ENCODE measurements around the gene CIB2.

CIB2 gene

DNA sequence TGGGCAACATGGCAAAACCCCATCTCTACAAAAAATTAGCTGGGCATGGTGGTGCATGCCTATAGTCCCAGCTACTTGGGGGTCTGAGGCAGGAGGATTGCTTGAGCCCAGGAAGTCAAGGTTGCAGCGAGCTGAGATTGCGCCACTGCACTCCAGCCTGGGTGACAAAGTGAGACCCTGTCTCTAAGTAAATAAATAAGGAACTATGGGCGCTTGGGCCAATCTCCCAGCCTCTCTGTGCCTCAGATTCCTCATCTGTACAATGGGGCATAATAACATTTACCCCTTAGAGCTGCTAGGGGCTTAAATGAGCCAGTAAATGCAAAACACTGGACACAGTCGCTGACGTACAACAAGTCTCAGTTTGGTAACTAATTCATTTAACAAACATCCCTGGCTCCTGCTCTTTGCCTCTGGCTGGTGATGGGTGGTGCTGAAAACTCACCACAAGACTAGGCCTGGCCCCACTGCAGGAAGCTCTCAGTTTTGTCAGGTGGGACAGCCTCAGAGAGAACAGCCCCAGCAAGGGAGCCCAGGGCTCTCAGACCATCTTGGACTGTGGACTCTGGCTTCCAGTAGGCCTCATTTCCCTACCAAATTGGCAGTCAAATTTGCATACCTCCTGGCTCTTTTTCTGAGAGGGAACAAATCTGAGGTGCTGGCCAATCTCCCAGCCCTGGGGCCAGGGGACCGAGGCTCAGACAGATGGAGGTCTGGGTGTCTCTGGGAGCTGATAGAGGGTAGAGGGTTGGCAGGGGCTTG lies 47.4 kb downstream of the CIB2 start:
- DNase-seq (ENCODE audit: low read depth in 2 of 2): no peak

DNA sequence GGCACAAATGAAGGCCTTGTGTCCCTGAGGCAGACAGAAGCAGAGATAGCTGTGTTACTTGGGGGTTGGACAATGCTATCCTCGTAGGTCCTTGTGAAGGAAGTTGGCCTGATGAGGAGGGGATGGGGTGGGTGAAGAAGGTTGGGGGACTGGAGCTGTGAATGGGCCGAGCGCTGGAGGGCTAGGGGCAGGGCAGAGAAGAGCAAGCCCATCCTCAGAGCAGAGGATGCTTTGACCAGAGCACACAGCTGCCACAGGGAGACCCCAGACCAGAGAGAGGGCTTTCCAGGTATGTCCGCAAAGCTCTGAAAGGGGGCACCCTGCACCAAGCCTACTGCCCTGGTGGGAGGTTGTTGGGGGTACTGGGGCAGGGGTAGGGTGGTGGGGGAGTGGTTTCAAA lies 48.1 kb downstream of the CIB2 start:
- no peak for DNase-seq (ENCODE audit: low read depth in 2 of 2)

DNA sequence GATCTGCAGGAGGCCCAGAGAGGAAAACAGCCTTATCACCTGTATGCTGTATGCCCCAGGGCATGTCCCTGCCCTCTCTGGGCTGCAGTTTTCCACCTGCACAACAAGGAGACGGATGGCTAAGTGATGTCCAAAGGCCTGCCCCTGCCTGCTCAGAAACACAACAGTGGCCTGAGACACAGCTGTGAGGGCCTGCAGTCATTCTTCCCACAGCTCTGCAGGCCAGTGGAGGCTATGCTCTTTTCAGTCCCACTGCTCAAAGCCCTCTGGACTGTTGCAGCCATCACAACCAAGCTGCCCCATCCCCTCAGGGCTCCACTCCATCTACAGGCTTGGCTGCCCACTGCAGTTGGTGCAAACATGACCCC lies 48.5 kb downstream of the CIB2 start:
- no peak for DNase-seq (ENCODE audit: low read depth in 2 of 2)

DNA sequence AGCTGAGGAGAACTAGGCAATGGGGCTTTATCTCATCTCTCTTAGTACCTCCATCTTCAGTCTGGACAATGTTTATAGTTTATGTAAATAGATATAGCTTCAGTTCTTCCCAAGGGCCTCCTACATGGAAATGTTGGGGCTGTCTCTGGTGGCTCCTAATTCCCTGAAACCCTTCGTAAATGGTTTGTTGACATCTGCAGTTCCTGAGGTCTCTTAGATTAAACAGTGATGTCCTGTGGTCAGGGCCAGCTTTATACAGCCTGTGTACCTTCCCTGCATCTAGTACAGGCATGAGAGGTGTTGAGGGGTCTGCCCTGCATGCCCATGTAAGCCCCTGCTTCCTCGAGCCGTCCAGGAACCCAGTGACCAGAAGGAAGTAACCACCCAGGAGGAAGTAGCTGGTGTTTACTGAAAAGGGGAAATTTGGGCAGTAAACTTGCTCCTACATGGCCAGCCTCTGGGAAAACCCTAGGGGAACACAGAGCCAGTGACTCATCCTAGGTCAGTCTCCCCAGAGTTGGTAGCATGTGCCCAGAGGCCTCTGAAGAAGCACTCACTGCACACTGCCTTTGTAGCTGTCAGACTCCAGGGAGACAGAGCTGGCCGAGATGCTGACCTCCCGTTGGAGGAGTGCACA lies 49.0 kb downstream of the CIB2 start:
- no peak for DNase-seq (ENCODE audit: low read depth in 2 of 2)

DNA sequence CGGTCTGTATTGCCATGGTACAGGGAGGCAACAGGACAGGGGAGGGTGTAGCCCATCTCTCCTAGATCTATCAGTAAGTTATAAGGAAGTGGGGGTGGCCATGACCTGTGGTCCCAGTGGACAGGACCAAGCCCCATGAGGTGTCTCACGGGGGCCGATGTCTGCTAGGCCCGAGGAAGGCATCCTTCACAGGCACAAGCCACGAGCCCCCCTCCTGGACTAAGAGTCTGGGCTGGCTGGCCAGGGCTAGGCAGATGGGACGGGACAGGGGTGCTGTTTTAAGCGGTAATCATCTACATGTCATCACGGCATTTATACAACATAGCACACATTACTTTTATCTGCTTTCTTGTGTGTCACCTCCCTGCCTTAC lies 51.2 kb downstream of the CIB2 start:
- DNase-seq (ENCODE audit: low read depth in 2 of 2): no peak

DNA sequence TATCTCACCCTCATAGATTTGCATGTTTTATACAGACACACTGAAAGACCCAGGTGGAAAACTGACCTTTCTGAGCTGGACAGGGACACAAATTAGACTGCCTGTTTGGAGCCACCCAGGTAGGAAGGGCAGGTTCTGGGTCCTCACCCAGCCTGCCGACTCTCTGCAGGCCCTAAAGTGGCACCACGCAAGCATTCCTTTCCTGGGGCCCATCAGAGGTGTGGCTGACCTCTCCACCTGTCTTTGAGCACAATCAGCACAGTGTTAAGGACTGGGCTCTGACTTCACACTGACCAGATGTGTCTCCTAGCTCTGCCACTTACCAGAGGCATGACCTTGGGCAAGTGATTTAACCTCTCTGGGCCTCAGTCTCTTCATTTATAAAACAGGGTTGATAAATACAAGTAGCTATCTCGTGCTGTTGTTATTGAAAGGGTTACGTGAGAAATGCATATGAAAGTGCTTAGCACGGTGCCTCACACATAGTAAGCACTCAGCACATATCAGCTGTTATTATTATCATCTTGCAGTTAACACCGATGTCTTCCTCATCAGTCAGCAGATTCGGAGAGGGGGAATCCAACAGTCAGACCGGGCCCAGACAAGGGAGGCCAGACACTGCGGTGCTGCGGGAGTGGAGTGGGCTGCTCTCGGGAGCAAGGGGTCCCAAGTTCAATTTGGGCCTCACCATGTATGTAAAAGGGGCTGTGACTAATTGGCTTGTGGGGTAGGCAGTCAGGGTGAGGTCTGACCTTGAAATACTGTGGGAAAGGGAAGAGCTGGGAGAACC lies 51.8 kb downstream of the CIB2 start:
- no peak for DNase-seq (ENCODE audit: low read depth in 2 of 2)

DNA sequence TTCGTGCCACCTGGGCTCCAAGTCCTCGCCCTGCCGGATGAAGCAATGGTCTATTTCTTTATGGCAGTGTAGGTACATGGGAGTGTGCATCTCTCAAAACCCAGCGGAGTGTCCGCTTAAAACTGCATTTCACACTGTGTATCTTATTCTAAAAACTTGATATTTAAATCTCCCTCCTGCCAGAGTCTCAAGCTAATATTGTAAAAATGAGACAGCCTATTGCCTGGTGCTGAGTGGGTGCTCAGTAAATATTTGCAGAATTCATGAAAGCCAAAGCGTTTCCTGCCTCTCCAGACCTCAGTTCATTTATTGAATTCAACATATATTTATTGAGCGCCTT lies 53.4 kb downstream of the CIB2 start:
- DNase-seq (ENCODE audit: low read depth in 2 of 2): no peak

DNA sequence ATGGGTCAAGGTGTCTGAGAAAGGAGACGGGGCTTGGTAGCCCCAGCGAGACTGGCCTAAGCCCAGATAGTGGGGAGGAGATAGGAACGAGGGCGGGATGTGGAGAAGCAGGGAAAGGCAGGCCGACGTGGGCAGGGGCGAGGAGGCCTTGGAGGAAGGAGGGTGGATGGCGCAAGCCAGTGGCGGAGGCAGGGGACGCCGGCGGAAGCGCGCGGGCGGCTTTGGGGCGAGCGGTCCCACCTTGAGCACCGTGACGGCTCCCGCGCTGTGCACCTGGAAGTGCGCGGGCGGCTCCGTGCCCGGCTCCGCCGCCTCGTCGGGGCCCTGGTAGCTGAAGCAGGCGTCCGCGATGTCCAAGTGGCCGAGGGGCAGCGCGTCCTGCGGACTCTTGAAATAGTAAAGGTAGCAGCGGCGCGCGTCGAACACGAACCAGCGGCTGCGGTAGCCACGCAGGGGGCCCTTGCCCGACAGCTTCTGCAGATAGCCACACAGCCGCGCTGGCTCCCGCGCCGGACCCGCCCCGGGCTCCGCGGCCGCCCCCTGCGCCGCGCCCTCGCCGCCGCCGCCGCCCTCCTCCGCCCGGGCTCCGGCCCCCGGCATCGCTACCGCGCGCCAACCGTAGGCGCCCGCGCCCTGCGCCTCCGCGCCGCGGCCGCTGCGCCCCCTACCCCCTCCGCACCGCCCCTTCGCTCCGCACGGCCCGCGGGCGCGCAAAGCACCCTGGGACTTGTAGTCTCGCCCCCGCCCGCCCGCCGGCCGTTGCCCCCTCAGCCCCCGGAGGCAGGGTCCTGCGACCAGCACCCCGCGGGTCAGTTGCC lies 54.0 kb downstream of the CIB2 start, which contains the start of gene TBC1D2B:
Gene TBC1D2B (minus strand): TSS at position 659 of the 818 bp plus-strand sequence. CDS start 59 bp downstream, at position 600.
- peak; percentile 61 to 68 for DNase-seq (ENCODE audit: low read depth in 2 of 2)

DNA sequence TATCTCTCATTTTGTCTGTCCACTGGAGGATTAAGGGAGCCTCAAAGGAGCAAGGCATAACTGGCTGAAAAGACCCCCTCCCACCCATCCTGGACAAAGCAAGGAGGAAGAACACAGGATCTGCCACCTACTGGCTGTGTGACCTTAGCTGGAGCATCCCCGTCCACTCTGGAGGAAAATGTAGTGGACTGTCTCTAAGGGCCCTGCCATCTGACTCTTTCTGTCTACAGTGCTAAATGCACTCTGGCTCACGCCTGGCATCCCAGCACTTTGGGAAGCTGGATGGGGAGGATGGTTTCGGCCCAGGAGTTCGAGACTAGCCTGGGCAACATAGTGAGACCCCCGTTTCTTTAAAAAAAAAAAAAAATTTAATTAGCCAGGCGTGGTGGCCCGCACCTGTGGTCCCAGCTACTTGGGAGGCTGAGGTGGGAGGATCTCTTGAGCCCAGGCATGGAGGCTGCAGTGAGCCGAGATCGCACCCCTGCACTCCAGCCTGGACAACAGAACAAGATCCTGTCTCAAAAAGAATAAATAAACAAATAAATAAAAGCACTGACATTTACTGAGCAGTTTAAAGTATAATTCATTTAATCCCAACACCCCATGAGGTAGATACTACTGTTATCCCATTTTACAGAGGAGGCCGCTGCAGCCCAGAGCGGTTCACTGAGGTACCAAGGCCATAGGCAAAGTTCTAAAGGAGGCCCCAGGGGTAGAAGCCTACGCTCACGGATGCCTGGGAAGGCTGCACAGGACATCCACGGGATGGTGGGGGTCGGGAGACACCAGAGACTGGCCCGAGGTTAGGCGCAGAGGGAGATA lies 54.8 kb downstream of the CIB2 start:
- no peak for DNase-seq (ENCODE audit: low read depth in 2 of 2)

DNA sequence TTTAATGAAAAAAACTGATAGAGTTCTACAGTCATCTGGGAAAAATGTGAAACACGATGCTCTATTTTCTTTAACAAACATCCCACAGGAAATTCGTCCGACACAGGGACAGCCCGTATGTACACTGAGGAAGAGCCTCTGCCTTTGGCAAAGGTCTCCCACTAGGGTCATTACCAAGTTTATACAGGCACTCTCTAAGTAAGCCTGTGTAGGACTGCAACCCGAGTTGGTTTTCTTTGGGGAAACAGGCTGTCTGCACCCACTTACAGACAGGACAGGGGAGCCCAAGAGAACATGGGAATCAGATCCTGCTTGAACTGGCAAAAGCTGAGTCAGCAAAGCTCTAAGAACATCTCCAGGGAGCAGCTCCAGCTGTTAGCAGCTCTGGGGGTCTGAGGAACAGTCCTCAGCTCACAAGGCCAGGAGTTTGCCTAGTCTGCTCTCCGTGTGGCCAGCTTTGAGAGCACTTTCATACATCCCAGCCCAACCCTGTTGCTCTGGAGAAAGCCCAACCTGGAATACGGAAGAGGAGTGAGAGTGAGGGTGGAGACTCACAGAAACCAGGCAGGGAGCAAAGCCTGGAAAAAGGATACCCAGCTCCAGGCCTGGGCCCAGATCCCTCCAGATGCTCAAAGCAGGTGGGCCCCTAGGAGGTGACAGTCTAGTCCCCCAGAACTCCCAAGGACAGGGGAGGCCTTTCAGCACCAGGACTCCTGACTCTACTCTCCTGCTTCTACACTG lies 55.6 kb downstream of the CIB2 start:
- no peak for DNase-seq (ENCODE audit: low read depth in 2 of 2)

DNA sequence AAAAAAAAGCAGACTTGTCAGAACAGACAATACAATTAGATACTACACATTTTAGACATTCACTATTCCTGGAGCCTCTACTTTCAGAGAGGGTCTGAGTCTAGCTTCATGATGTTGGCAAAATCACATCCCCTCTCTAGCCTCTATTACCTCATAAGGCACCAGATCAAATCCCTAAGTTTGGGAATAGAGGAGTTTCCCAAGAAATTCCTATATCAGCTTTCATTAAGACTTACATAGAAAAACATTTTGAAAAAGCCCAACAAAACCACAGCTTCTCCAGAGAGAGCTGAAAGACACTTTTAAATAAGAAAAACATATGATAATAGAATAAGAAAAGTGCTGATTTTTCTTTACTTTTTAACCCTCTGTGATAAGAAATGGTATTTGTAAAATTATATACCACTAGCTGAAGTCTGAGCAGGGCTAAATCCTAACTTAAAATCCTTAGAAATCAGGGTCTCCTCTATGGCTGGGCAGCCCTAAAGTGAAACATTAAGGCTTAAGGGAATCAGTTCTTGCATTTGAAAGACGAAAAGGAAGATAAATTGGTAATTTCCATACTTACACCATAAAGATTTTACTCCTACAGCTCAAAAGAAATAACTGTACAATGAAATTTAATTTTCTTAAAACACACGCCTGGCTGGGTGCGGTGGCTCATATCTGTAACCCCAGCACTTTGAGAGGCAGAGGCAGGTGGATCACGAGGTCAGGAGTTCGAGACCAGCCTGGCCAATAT lies 58.0 kb downstream of the CIB2 start:
- DNase-seq (ENCODE audit: low read depth in 2 of 2): no peak

DNA sequence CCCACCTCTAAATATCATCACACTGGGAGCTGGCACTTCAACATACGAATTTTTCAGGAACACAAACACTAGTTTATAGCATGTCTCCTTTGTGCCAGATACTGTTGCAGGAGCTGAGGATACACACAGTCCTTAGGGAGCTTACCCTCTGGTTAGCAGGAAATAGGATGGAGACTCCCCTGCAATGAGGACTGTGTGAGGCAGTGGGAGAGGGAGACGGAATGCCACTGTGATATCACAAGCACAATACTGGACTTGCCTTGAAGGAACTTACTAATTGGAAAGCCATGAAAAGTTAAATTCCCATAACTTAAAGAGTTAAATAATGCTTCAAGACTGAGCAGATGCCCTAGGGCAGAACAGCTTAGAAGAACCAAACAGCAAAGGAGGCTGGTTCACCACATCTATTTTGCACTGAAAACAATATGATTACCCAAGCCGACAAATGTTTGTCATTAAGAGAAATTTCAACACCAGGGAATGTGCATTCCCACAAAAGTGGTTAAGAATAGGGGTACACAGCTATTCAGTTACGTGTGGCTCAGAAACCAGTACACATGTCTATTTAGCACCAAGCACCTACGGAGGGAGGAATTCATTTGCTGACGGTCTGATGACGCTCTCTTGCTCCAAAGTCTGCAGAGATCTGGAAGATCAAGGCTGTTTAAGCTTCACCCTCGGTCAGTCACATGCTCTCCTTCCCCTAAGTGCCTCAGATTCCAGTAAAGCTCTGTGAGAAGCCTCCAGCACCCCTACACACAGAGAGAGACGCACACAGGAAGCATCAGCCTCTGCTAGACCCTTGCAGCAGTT lies 59.0 kb downstream of the CIB2 start:
- no peak for DNase-seq (ENCODE audit: low read depth in 2 of 2)

DNA sequence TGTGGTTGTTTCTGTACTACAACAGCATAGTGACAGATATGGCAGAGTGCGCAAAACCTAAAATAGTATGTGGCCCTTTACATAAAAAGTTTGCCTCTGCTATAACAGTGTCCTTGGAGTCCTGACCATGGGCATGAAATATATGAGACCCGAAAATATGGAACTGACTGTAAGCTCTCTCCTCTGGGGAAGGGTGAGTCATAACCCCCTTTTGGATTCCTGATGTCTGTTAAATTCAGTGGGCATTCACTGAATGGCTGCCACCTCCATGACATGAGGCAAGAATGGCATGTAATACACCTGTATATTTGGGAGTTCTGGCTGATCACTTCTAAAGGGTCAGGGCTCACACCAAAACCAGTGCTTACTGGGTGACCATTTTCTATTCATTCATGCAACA lies 59.9 kb downstream of the CIB2 start:
- no peak for DNase-seq (ENCODE audit: low read depth in 2 of 2)

DNA sequence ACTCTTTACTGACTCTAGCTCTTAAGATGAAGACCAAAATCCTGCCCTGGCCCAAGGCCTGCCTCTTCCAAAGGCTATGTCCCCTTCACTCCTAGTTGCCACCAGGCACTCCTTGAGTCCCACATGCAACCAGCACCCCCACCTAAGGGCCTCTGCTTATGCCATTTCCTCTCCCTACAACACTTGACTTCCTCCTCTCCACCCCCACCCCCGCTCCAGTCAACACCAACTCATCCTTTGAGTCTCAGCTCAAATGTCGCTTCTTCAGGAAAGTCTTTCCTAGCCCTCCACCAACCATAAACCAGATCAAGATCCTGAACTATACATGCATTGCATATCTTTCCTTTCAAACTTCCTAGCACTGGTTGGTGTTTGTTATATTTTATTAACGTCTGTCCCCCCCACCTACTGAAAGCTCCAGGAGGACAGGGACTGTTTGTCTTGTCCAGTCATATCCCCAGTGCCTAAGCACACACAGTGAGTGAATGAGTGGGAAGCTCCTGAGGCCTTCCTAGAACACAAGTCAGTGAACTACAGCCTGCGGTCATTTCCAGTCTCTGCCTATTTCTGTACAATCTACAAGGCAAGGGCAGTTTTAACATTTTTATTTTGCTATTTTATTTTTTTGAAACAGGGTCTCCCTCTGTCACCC lies 61.1 kb downstream of the CIB2 start:
- no peak for DNase-seq (ENCODE audit: low read depth in 2 of 2)

DNA sequence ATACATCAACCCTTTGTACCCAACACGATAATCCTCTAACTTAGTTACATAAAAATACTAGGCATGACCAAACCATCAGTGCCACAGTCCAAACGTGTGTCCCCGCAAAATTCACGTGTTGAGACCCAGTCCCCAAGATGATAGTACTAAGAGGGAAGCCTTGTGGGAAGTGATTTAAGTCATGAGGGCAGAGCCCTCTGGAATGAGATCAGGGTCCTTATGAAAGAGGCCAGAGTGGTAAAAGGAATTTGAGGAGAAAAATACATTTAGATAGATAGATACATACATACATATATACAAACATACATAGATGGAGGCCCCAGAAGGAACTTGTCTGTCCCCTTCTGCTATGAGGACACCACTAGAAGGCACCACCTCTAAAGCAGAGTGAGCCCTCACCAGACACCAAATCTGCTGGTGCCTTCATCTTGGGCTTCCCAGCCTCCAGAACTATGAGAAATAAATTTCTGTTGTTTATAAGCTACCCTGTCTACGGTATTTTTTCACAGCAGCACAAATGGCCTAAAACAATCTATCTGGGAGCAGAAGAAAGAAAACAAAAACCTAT lies 61.7 kb downstream of the CIB2 start:
- no peak for DNase-seq (ENCODE audit: low read depth in 2 of 2)

DNA sequence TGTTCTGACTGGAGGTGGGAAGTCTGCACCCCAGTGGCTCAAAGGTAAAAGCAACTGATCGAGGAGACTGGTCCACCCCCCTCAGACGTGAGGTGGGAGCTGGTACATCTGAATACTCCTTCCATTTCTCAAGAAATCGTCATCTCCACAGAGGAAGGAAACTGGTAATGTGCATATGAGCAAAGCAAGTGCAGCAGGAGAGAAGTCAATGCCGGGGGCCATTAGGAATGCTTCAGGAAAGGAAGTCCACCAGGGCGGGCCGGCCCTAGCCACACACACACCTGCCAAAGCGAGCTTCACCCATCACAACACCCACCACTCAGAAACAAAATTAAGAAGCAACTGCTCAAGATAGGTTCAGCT lies 62.2 kb downstream of the CIB2 start:
- DNase-seq (ENCODE audit: low read depth in 2 of 2): no peak

DNA sequence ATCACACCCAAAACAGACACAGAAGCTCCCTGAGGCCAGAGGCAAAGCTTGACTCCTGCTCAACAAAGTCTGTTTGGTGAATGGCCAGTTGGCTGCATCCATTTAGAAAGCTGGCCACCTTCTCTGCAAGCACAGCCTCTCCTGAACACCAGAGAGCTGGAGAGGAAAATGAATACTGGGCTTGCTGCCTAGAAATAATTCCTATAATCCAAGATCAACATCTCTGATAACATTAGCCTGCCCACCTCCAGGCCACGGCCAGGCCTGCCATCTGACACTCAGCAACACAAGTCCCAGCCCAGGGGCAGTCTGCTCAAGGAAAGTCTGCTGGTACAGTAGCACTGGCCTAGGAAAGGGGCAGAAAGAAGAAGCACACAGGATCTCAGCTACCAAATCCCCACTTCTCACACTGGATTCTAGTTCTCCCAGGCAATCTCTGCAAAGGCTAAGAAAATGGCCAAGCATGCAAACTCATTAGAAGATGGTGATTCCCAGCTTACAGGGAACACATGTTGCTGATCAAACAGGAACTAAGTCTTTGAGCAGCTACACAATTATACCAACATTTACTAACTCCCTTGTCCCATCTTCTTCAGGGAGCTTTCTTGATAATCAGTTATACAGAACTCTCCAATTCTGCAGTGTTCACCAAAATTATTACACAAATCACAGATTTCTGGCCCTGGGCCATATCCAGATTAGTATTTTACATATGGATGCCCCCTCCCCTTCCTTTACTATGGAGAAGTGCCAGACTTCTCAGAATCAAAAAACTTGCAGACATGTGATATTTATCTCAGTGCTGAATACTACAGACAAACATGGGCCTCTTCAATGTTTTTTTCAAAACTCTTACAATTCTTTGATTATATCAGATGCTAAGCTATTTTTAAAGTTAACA lies 63.7 kb downstream of the CIB2 start:
- no peak for DNase-seq (ENCODE audit: low read depth in 2 of 2)

All from stimulated activated CD8-positive, alpha-beta memory T cell treated with anti-CD3 and anti-CD28 coated beads, Interleukin-2, amount 100 ng/mL, for 48 hours (primary cell).